ENCODE results near the gene PHKA1.
"Not testable (repeated sequence)": the region's sequence is repeated elsewhere in the genome, so short reads cannot be mapped to it uniquely, and the experiment has no call there.

PHKA1 gene

DNA sequence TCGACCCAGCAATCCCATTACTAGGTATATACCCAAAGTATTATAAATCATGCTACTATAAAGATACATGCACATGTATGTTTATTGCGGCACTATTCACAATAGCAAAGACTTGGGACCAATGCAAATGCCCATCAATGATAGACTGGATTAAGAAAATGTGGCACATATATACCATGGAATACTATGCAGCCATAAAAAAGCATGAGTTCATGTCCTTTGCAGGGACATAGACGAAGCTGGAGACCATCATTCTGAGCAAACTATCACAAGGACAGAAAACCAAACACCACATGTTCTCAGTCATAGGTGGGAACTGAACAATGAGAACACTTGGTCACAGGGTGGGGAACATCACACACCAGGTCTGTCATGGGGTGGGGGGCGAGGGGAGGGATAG, 123.1 kb downstream of the PHKA1 start:
- not testable (repeated sequence) for H3K9me3 ChIP-seq (ENCODE audit: control insufficient read depth in 5 of 5, low read length in 5 of 5); H3K36me3 ChIP-seq (ENCODE audit: control insufficient read depth in 5 of 5, insufficient read depth in 5 of 5, low read length in 5 of 5); H3K9ac ChIP-seq (ENCODE audit: low read length in 5 of 5); H3K4me1 ChIP-seq (ENCODE audit: control insufficient read depth in 5 of 5, insufficient read depth in 5 of 5, low read length in 5 of 5); H3K27ac ChIP-seq (ENCODE audit: low read depth, low read length); H3K4me3 ChIP-seq (ENCODE audit: low read depth in 1 of 5, low read length in 5 of 5); H3K27me3 ChIP-seq (ENCODE audit: control insufficient read depth in 5 of 5, insufficient read depth in 4 of 5, low read length in 5 of 5)

DNA sequence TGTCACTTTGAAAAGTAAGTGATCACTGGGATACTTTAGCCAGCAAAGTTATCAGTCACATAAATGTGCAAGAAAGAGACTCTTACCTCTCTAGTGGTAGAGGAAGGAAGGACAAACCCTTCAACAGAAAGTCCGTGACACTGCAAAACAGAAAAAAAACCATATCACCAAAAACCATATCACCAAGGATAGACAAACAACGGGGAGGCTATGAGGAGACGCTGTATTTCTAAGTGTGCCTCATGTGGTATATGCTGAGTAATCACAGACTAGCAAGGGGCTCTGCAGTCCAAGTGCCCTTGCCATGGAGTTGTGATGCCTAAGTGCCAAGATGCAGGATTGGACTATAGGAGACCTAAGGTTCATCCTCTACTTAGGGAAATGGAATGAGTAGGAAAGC, 129.9 kb downstream of the PHKA1 start:
- H3K9me3 ChIP-seq (ENCODE audit: control insufficient read depth in 5 of 5, low read length in 5 of 5), result peaks cover 0 to 6% (median 6%) of the 10 kb centered on the region in 5 donors
- peaks cover 0 to 3% (median 0%) of the 10 kb centered on the region in 5 donors for H3K27me3 ChIP-seq (ENCODE audit: control insufficient read depth in 5 of 5, insufficient read depth in 4 of 5, low read length in 5 of 5)
- no peaks in the 10 kb centered on the region for H3K4me1 ChIP-seq (ENCODE audit: control insufficient read depth in 5 of 5, insufficient read depth in 5 of 5, low read length in 5 of 5)
- H3K36me3 ChIP-seq (ENCODE audit: control insufficient read depth in 5 of 5, insufficient read depth in 5 of 5, low read length in 5 of 5), result peaks cover 0 to 4% (median 3%) of the 10 kb centered on the region in 5 donors
- H3K4me3 ChIP-seq (ENCODE audit: low read depth in 1 of 5, low read length in 5 of 5), result no peak overlapping the region
- H3K9ac ChIP-seq (ENCODE audit: low read length in 5 of 5), result no peak overlapping the region
- no peak overlapping the region for H3K27ac ChIP-seq (ENCODE audit: low read depth, low read length)

GRCh38 chrX:72576141-72576894, 137.8 kb downstream of the PHKA1 start:
- H3K9ac ChIP-seq (ENCODE audit: low read length in 5 of 5), result no peak overlapping the region
- H3K4me3 ChIP-seq (ENCODE audit: low read depth in 1 of 5, low read length in 5 of 5), result no peak overlapping the region
- no peak overlapping the region for H3K27ac ChIP-seq (ENCODE audit: low read depth, low read length)
- peaks cover 0 to 4% (median 0%) of the 10 kb centered on the region in 5 donors for H3K36me3 ChIP-seq (ENCODE audit: control insufficient read depth in 5 of 5, insufficient read depth in 5 of 5, low read length in 5 of 5)
- peaks cover 0 to 10% (median 4%) of the 10 kb centered on the region in 5 donors for H3K4me1 ChIP-seq (ENCODE audit: control insufficient read depth in 5 of 5, insufficient read depth in 5 of 5, low read length in 5 of 5)
- H3K27me3 ChIP-seq (ENCODE audit: control insufficient read depth in 5 of 5, insufficient read depth in 4 of 5, low read length in 5 of 5), result peaks cover 0 to 13% (median 2%) of the 10 kb centered on the region in 5 donors
- H3K9me3 ChIP-seq (ENCODE audit: control insufficient read depth in 5 of 5, low read length in 5 of 5), result no peaks in the 10 kb centered on the region

GRCh38 chrX:72573158-72573511, 141.0 kb downstream of the PHKA1 start:
- Histone ChIP-seq H3K36me3 (ENCODE audit: control insufficient read depth in 5 of 5, insufficient read depth in 5 of 5, low read length in 5 of 5) (peaks cover 1 to 7% (median 3%) of the 10 kb centered on the region in 5 donors), H3K9me3 (ENCODE audit: control insufficient read depth in 5 of 5, low read length in 5 of 5) (no peaks in the 10 kb centered on the region), H3K9ac (ENCODE audit: low read length in 5 of 5) (peak overlapping the region in 2 of 5 donors; percentile 58 to 65), H3K4me3 (ENCODE audit: low read depth in 1 of 5, low read length in 5 of 5) (peak overlapping the region; percentile 63 to 84 (median 77)), H3K27ac (ENCODE audit: low read depth, low read length) (peak overlapping the region; percentile 66), H3K4me1 (ENCODE audit: control insufficient read depth in 5 of 5, insufficient read depth in 5 of 5, low read length in 5 of 5) (peaks cover 0 to 10% (median 4%) of the 10 kb centered on the region in 5 donors), H3K27me3 (ENCODE audit: control insufficient read depth in 5 of 5, insufficient read depth in 4 of 5, low read length in 5 of 5) (peaks cover 0 to 14% (median 2%) of the 10 kb centered on the region in 5 donors)

- Histone ChIP-seq H3K27me3 (ENCODE audit: control insufficient read depth in 5 of 5, insufficient read depth in 4 of 5, low read length in 5 of 5) (peaks cover 0 to 14% (median 2%) of the 10 kb centered on the region in 5 donors), H3K36me3 (ENCODE audit: control insufficient read depth in 5 of 5, insufficient read depth in 5 of 5, low read length in 5 of 5) (peaks cover 5 to 13% (median 8%) of the 10 kb centered on the region in 5 donors), H3K9me3 (ENCODE audit: control insufficient read depth in 5 of 5, low read length in 5 of 5) (no peaks in the 10 kb centered on the region), H3K4me3 (ENCODE audit: low read depth in 1 of 5, low read length in 5 of 5) (peak within 1 kb of the TSS; percentile 63 to 84 (median 77)), H3K4me1 (ENCODE audit: control insufficient read depth in 5 of 5, insufficient read depth in 5 of 5, low read length in 5 of 5) (peaks cover 0 to 10% (median 4%) of the 10 kb centered on the region in 5 donors), H3K9ac (ENCODE audit: low read length in 5 of 5) (peak within 1 kb of the TSS; percentile 58 to 75 (median 71)), H3K27ac (ENCODE audit: low read depth, low read length) (peak within 1 kb of the TSS; percentile 66)
Measured at GRCh38 chrX:72572248-72573157, 141.6 kb downstream of the PHKA1 start, which contains the start of gene HDAC8. Gene HDAC8 (minus strand): TSS chrX:72572843. CDS start chrX:72572761, 82 bp downstream.

DNA sequence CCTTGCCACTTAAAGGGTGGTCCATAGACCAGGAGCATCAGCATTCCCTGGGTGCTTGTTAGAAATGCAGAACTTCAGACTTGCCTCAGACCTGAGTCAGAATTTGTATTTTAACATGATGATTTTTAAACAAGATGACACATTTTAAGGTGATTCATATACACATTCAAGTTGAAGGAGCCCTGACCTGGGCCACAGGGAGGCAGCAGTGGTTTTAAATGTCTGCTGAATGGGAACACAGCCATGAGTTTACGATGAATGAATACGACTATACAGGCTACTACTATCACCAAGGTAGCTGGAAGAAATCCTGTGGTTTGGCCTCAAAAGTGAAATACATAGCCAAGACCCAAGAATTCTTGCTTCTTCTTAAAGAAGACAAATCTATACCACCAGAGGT, 144.3 kb downstream of the PHKA1 start:
- Histone ChIP-seq H3K9me3 (ENCODE audit: control insufficient read depth in 5 of 5, low read length in 5 of 5) (no peaks in the 10 kb centered on the region), H3K4me3 (ENCODE audit: low read depth in 1 of 5, low read length in 5 of 5) (no peak overlapping the region), H3K4me1 (ENCODE audit: control insufficient read depth in 5 of 5, insufficient read depth in 5 of 5, low read length in 5 of 5) (peaks cover 0 to 4% (median 4%) of the 10 kb centered on the region in 5 donors), H3K36me3 (ENCODE audit: control insufficient read depth in 5 of 5, insufficient read depth in 5 of 5, low read length in 5 of 5) (peaks cover 12 to 26% (median 17%) of the 10 kb centered on the region in 5 donors), H3K9ac (ENCODE audit: low read length in 5 of 5) (no peak overlapping the region), H3K27me3 (ENCODE audit: control insufficient read depth in 5 of 5, insufficient read depth in 4 of 5, low read length in 5 of 5) (peaks cover 0 to 7% (median 0%) of the 10 kb centered on the region in 5 donors), H3K27ac (ENCODE audit: low read depth, low read length) (no peak overlapping the region)

GRCh38 chrX:72568406-72569092, 145.6 kb downstream of the PHKA1 start:
- H3K27me3 ChIP-seq (ENCODE audit: control insufficient read depth in 5 of 5, insufficient read depth in 4 of 5, low read length in 5 of 5), result peaks cover 0 to 3% (median 0%) of the 10 kb centered on the region in 5 donors
- H3K9me3 ChIP-seq (ENCODE audit: control insufficient read depth in 5 of 5, low read length in 5 of 5), result no peaks in the 10 kb centered on the region
- no peak overlapping the region for H3K27ac ChIP-seq (ENCODE audit: low read depth, low read length)
- H3K36me3 ChIP-seq (ENCODE audit: control insufficient read depth in 5 of 5, insufficient read depth in 5 of 5, low read length in 5 of 5), result peaks cover 12 to 26% (median 17%) of the 10 kb centered on the region in 5 donors
- H3K9ac ChIP-seq (ENCODE audit: low read length in 5 of 5), result no peak overlapping the region
- H3K4me3 ChIP-seq (ENCODE audit: low read depth in 1 of 5, low read length in 5 of 5), result no peak overlapping the region
- H3K4me1 ChIP-seq (ENCODE audit: control insufficient read depth in 5 of 5, insufficient read depth in 5 of 5, low read length in 5 of 5), result peaks cover 0 to 4% (median 4%) of the 10 kb centered on the region in 5 donors

- peaks cover 0 to 2% (median 0%) of the 10 kb centered on the region in 5 donors for H3K27me3 ChIP-seq (ENCODE audit: control insufficient read depth in 5 of 5, insufficient read depth in 4 of 5, low read length in 5 of 5)
- H3K4me1 ChIP-seq (ENCODE audit: control insufficient read depth in 5 of 5, insufficient read depth in 5 of 5, low read length in 5 of 5), result no peaks in the 10 kb centered on the region
- H3K4me3 ChIP-seq (ENCODE audit: low read depth in 1 of 5, low read length in 5 of 5), result no peak overlapping the region
- no peak overlapping the region for H3K27ac ChIP-seq (ENCODE audit: low read depth, low read length)
- no peaks in the 10 kb centered on the region for H3K9me3 ChIP-seq (ENCODE audit: control insufficient read depth in 5 of 5, low read length in 5 of 5)
- H3K9ac ChIP-seq (ENCODE audit: low read length in 5 of 5), result no peak overlapping the region
- H3K36me3 ChIP-seq (ENCODE audit: control insufficient read depth in 5 of 5, insufficient read depth in 5 of 5, low read length in 5 of 5), result peaks cover 13 to 26% (median 19%) of the 10 kb centered on the region in 5 donors
Measured at GRCh38 chrX:72566448-72566847, 147.7 kb downstream of the PHKA1 start.

DNA sequence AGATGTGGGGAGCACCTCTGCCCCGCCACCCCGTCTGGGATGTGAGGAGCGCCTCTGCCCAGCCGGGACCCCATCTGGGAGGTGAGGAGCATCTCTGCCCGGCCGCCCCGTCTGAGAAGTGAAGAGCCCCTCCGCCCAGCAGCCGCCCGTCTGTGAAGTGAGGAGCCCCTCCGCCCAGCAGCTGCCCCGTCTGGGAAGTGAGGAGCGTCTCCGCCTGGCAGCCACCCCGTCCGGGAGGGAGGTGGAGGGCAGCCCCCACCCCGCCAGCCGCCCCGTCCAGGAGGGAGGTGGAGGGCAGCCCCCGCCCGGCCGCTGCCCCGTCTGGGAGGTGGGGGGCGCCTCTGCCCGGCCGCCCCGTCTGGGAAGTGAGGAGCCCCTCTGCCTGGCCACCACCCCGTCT, 154.5 kb downstream of the PHKA1 start:
- H3K27me3 ChIP-seq (ENCODE audit: control insufficient read depth in 5 of 5, insufficient read depth in 4 of 5, low read length in 5 of 5); H3K9ac ChIP-seq (ENCODE audit: low read length in 5 of 5); H3K27ac ChIP-seq (ENCODE audit: low read depth, low read length); H3K4me3 ChIP-seq (ENCODE audit: low read depth in 1 of 5, low read length in 5 of 5); H3K4me1 ChIP-seq (ENCODE audit: control insufficient read depth in 5 of 5, insufficient read depth in 5 of 5, low read length in 5 of 5); H3K9me3 ChIP-seq (ENCODE audit: control insufficient read depth in 5 of 5, low read length in 5 of 5); H3K36me3 ChIP-seq (ENCODE audit: control insufficient read depth in 5 of 5, insufficient read depth in 5 of 5, low read length in 5 of 5): not testable (repeated sequence)

Measured in subcutaneous abdominal adipose tissue (tissue), 5 donors.